Measurements from ENCODE around the gene ZBTB24. TPM values are rescaled to one million over a fixed set of nuclear protein-coding genes. Genes with fewer than 3 reads are reported as not detected.

ZBTB24 gene
- total RNA-seq = 10 to 100 TPM in 3 of 4 donors, 1 to 10 TPM in 1; 8.1 to 11.6 (median 11.2) TPM

DNA sequence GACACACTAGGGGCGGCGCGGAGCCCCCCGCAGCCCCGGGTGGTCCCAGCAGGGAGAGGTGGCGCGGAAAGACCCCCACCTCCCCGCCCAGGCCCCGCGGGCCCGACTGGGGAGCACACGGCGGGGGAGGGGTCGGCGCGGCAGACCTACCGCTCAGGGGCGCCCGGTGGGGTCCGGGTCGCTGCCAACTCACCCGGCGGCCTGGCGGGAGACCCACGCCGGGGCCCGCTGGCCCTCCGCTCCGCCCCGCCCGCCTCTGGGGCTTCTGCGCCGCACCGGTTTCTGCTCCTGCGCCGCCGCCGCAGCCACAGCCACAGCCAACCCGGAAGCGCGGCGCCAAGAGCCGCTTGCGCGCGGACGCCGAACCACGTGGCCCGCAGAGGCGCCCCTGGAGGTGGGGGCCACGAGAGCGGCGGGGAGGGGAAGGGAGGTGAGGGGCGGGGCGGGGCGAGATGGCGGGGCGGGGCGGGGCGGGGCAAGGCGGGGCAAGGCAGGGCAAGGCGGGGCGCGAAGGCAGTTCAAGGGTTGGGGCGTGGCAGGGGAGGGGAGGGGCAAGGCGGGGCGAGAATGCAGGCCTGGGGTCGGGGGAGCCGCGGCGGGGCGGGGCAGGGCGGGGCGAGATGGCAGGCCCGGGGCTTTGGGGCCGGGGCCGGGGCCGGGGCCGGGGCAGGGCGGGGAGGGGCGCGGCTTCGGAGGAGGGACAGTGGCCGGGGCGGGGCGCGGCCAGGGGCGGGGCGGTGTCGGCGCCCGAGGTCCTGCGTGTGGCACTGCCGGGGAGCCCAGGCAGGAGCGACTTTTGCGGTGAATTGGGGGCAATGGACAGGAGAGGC, at the start of gene ZBTB24:
Gene ZBTB24, minus strand, starts transcription at position 315 of the 830 bp plus-strand sequence. CDS start 1,193 bp downstream, outside the sequence.
- TF ChIP-seq, protein P1, sequence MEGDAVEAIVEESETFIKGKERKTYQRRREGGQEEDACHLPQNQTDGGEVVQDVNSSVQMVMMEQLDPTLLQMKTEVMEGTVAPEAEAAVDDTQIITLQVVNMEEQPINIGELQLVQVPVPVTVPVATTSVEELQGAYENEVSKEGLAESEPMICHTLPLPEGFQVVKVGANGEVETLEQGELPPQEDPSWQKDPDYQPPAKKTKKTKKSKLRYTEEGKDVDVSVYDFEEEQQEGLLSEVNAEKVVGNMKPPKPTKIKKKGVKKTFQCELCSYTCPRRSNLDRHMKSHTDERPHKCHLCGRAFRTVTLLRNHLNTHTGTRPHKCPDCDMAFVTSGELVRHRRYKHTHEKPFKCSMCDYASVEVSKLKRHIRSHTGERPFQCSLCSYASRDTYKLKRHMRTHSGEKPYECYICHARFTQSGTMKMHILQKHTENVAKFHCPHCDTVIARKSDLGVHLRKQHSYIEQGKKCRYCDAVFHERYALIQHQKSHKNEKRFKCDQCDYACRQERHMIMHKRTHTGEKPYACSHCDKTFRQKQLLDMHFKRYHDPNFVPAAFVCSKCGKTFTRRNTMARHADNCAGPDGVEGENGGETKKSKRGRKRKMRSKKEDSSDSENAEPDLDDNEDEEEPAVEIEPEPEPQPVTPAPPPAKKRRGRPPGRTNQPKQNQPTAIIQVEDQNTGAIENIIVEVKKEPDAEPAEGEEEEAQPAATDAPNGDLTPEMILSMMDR (IDR thresholded peaks at IDR 0.05) = no peak
- TF ChIP-seq EP300 (IDR thresholded peaks at IDR 0.05) = no peak
- peak; percentile 22 to 74 (median 30) for TF ChIP-seq POLR2AphosphoS5 (IDR thresholded peaks at IDR 0.05)
- TF ChIP-seq POLR2A (IDR thresholded peaks at IDR 0.05) = peak; percentile 54 to 65
- Histone ChIP-seq H3K4me3 (peak within 1 kb of the TSS; percentile 93), H3K36me3 (peaks cover 8% of the 10 kb centered on the region), H3K4me1 (peaks cover 46% of the 10 kb centered on the region), H3K27ac (peak within 1 kb of the TSS; percentile 95), H3K9me3 (no peaks in the 10 kb centered on the region), H3K27me3 (no peaks in the 10 kb centered on the region)
- 2% methylated on average over 18 of the region's 97 CpGs for WGBS
- DNase-seq (ENCODE audit: low spot score in 2 of 2) = peak; percentile 92 to 95

DNA sequence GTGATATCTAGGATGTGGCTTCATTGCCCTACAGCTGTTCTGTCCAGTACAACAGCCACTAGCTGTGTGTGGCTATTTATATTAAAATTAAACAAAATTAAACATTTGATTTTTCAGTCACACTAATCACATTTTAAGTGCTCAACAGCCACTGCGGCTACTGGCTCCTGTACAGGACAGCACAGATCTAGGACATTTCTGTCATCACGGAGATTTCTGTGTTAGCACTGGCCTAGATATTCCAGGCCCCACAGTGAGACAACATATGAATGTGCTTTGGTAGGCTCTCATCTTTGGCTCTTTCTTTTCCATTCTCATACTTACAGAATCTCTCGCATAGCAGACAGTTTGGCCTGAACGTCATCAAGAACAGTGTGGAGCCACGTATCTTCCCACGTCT, 48.4 kb upstream of the ZBTB24 start:
- WGBS = 81% methylated on average over 6 of the region's 6 CpGs
- Histone ChIP-seq H3K4me3 (no peak overlapping the region), H3K4me1 (no peaks in the 10 kb centered on the region), H3K27ac (no peak overlapping the region), H3K36me3 (no peaks in the 10 kb centered on the region), H3K27me3 (no peaks in the 10 kb centered on the region), H3K9me3 (no peaks in the 10 kb centered on the region)
- no peak for DNase-seq (ENCODE audit: low spot score in 2 of 2)
- TF ChIP-seq, protein P1 (IDR thresholded peaks at IDR 0.05) = no peak
- TF ChIP-seq EP300 (IDR thresholded peaks at IDR 0.05) = no peak
- TF ChIP-seq POLR2AphosphoS5 (IDR thresholded peaks at IDR 0.05) = no peak
- no peak for TF ChIP-seq POLR2A (IDR thresholded peaks at IDR 0.05)

DNA sequence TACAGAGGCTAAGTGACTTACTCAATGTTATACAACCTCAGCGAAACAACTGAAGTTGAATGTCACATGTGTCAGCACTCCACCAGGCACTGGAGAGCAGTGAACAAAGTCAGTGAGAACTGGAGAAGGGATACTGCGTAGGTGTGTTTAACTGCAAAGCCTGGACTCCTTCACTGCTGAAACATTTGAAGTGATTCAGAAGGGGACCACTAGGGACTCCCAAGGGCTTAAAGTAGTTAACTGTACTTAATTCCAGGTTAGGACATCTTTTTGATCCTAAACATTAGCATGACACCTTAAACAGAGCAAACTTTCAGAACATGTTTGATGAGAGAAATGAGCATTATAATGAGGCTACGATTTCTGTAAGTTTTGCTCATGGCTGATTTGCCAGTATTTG, 45.0 kb upstream of the ZBTB24 start:
- H3K4me1 ChIP-seq = no peaks in the 10 kb centered on the region
- H3K27ac ChIP-seq = no peak overlapping the region
- TF ChIP-seq EP300 (IDR thresholded peaks at IDR 0.05) = no peak
- TF ChIP-seq, protein P1 (IDR thresholded peaks at IDR 0.05) = no peak
- no peak for DNase-seq (ENCODE audit: low spot score in 2 of 2)
- H3K9me3 ChIP-seq = no peaks in the 10 kb centered on the region
- H3K27me3 ChIP-seq = no peaks in the 10 kb centered on the region
- WGBS = 95% methylated on average over 3 of the region's 3 CpGs
- no peak overlapping the region for H3K4me3 ChIP-seq
- H3K36me3 ChIP-seq = no peaks in the 10 kb centered on the region

DNA sequence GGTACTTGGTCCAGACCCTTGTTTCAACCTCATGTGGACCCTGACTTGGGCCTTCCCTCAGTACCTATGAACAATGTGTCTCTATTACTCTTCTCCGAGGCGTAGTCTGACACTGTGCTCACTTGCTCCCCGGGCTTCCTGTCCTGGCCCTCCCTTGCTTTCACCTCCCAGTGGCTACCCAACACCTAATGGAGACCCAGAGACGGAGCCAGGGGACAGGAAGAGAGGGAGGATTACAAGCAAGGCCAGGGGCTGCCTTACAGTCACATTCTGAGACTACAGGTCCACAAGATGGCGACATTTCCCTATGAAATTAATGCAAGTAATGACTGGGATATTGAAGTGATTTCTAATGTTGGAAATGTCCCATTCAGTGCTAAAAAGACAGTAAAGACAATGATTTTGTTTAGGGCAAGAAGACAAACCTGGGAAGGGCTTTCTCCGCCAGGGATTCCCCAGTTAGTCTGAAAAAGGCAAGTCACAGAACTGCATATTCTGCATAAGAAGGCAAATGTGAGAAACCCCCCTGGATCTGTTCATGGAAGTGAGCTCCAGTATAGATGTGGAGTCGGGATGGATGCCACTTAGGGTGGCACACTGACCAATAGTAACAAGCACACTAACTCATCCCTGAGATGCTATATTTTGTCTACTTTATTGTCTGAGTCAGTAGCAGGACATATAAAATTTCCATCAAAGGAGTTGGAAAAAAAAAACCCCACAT, 44.0 kb upstream of the ZBTB24 start:
- Histone ChIP-seq H3K9me3 (no peaks in the 10 kb centered on the region), H3K27ac (no peak overlapping the region), H3K36me3 (no peaks in the 10 kb centered on the region), H3K4me3 (no peak overlapping the region), H3K4me1 (no peaks in the 10 kb centered on the region), H3K27me3 (no peaks in the 10 kb centered on the region)
- no peak for TF ChIP-seq POLR2A (IDR thresholded peaks at IDR 0.05)
- TF ChIP-seq, protein P1 (IDR thresholded peaks at IDR 0.05) = peak; percentile 3 to 40
- DNase-seq (ENCODE audit: low spot score in 2 of 2) = no peak
- WGBS = 57% methylated on average over 7 of the region's 7 CpGs

DNA sequence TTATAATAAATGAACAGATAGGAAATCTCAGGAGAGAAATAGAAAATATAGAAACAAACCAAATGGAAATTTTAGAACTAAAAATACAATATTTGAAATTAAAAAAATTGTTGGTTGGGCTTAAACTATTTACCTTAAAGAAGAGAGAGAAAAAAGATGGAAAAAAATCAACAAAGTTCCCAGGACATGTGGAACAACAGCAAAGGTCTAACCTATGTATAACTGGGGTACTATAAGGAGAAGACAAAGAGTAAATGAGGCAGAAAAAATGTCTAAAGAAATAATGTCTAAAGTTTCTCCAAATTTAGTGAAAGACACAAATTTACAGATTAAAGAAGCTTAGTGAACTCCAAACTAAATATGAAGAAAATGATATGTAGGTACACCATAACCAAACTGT, 41.1 kb upstream of the ZBTB24 start:
- TF ChIP-seq POLR2AphosphoS5 (IDR thresholded peaks at IDR 0.05) = no peak
- TF ChIP-seq, protein P1 (IDR thresholded peaks at IDR 0.05) = no peak
- TF ChIP-seq EP300 (IDR thresholded peaks at IDR 0.05) = no peak
- TF ChIP-seq POLR2A (IDR thresholded peaks at IDR 0.05) = no peak
- Histone ChIP-seq H3K27me3 (no peaks in the 10 kb centered on the region), H3K4me3 (no peak overlapping the region), H3K4me1 (no peaks in the 10 kb centered on the region), H3K9me3 (no peaks in the 10 kb centered on the region), H3K27ac (no peak overlapping the region), H3K36me3 (no peaks in the 10 kb centered on the region)
- no peak for DNase-seq (ENCODE audit: low spot score in 2 of 2)
